ENCODE data around the gene ADGRF5. TPM values are rescaled to one million over a fixed set of nuclear protein-coding genes. Genes with fewer than 3 reads are reported as not detected.

ADGRF5 gene
- total and polyA plus RNA-seq, 12 donors: 13.3 to 98.5 (median 39.3) TPM

- Histone ChIP-seq H3K4me1 (replicated peaks in 1 of 2) (peaks cover 0 to 4% of the 10 kb centered on the region in 2 donors), H3K27me3 (no peaks in the 10 kb centered on the region), H3K36me3 (replicated peaks in 1 of 2) (no peaks in the 10 kb centered on the region), H3K27ac (peak overlapping the region in 3 of 5 donors; percentile 12 to 50 (median 32)), H3K4me3 (no peak overlapping the region), H3K9me3 (replicated peaks in 1 of 3) (no peaks in the 10 kb centered on the region)
- DNase-seq: no peak
- no peak for TF ChIP-seq POLR2A (IDR thresholded peaks at IDR 0.05)
- TF ChIP-seq, protein P1, sequence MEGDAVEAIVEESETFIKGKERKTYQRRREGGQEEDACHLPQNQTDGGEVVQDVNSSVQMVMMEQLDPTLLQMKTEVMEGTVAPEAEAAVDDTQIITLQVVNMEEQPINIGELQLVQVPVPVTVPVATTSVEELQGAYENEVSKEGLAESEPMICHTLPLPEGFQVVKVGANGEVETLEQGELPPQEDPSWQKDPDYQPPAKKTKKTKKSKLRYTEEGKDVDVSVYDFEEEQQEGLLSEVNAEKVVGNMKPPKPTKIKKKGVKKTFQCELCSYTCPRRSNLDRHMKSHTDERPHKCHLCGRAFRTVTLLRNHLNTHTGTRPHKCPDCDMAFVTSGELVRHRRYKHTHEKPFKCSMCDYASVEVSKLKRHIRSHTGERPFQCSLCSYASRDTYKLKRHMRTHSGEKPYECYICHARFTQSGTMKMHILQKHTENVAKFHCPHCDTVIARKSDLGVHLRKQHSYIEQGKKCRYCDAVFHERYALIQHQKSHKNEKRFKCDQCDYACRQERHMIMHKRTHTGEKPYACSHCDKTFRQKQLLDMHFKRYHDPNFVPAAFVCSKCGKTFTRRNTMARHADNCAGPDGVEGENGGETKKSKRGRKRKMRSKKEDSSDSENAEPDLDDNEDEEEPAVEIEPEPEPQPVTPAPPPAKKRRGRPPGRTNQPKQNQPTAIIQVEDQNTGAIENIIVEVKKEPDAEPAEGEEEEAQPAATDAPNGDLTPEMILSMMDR (IDR thresholded peaks at IDR 0.05): no peak
- intact Hi-C loops (cut with DNase I): no loop called here
- 83 to 90% (median 88%) methylated on average over 5 to 6 of the region's 6 CpGs for WGBS, 4 donors
Observed at GRCh38 chr6:46926481-46926880, 4.7 kb upstream of the ADGRF5 start.

DNA sequence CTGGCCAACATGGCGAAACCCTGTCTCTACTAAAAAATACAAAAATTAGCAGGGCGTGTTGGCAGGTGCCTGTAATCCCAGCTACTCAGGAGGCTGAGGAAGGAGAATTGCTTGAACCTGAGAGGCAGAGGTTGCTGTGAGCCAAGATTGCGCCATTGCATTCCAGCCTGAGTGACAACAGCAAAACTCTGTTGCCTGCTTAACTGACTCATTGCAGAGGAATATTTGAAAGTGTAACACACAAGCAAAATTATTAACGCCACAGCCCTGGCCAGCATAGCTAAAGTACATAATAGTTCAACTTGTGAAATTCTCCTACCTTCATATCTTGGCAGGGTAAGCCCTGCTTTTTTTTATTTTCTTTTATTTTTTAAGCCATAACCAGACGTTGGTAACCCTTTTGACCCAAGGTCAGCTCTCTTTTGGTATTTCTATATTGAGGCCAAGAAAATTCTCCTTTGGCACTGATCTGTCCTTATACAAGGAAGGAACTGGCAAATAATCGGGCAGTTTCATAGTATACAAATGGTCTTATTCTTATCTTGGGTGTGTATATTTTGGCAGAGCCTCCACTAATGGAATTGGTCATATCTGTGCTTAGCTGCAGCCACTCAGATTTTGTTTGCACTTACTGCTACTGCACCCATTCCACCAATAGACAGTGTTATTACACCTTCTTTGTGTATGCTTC, 4.0 kb upstream of the ADGRF5 start:
- no peaks in the 10 kb centered on the region for H3K27me3 ChIP-seq
- intact Hi-C loops (cut with DNase I): no loop called here
- TF ChIP-seq, protein P1 (IDR thresholded peaks at IDR 0.05): no peak
- TF ChIP-seq POLR2A (IDR thresholded peaks at IDR 0.05): no peak
- H3K4me3 ChIP-seq: no peak overlapping the region
- no peaks in the 10 kb centered on the region for H3K9me3 ChIP-seq (replicated peaks in 1 of 3)
- H3K27ac ChIP-seq: peak overlapping the region in 2 of 5 donors; percentile 12 to 54
- WGBS, 4 donors: 46 to 57% (median 49%) methylated on average over 6 of the region's 6 CpGs
- peak in 6 of 7 donors; percentile 36 to 85 (median 56) for DNase-seq
- H3K36me3 ChIP-seq (replicated peaks in 1 of 2): no peaks in the 10 kb centered on the region
- peaks cover 0 to 4% of the 10 kb centered on the region in 2 donors for H3K4me1 ChIP-seq (replicated peaks in 1 of 2)

- Histone ChIP-seq H3K4me1 (replicated peaks in 1 of 2) (peaks cover 0 to 4% of the 10 kb centered on the region in 2 donors), H3K27me3 (no peaks in the 10 kb centered on the region), H3K36me3 (replicated peaks in 1 of 2) (no peaks in the 10 kb centered on the region), H3K9me3 (replicated peaks in 1 of 3) (no peaks in the 10 kb centered on the region), H3K27ac (peak overlapping the region in 3 of 5 donors; percentile 18 to 80 (median 25)), H3K4me3 (no peak overlapping the region)
- 60 to 80% (median 70%) methylated on average over 7 of the region's 7 CpGs for WGBS, 4 donors
- peak in 1 of 7 donors; percentile 16 for DNase-seq
- intact Hi-C loops (cut with DNase I): no loop called here
- TF ChIP-seq, protein P1 (IDR thresholded peaks at IDR 0.05): no peak
- TF ChIP-seq POLR2A (IDR thresholded peaks at IDR 0.05): peak in 1 of 2 donors; percentile 11
Observed at GRCh38 chr6:46923476-46923875, 1.7 kb upstream of the ADGRF5 start.

- peak in 1 of 7 donors; percentile 24 for DNase-seq
- TF ChIP-seq, protein P1 (IDR thresholded peaks at IDR 0.05): no peak
- TF ChIP-seq POLR2A (IDR thresholded peaks at IDR 0.05): no peak
- H3K9me3 ChIP-seq (replicated peaks in 1 of 3): no peaks in the 10 kb centered on the region
- 28 to 59% (median 44%) methylated on average over 6 of the region's 6 CpGs for WGBS, 4 donors
- intact Hi-C loops (cut with DNase I): no loop called here
- H3K27me3 ChIP-seq: no peaks in the 10 kb centered on the region
- no peaks in the 10 kb centered on the region for H3K36me3 ChIP-seq (replicated peaks in 1 of 2)
- H3K4me3 ChIP-seq: peak overlapping the region in 1 of 4 donors; percentile 3
- H3K4me1 ChIP-seq (replicated peaks in 1 of 2): peaks cover 0 to 8% of the 10 kb centered on the region in 2 donors
- peak overlapping the region in 3 of 5 donors; percentile 46 to 78 (median 58) for H3K27ac ChIP-seq
Observed at GRCh38 chr6:46921059-46921458, 679 bp downstream of the ADGRF5 start.

Measured in adrenal gland (tissue), 12 donors.